ENCODE measurements around the gene PCDH11X.
"Not testable (repeated sequence)": the region's sequence is repeated elsewhere in the genome, so short reads cannot be mapped to it uniquely, and the experiment has no call there.

Gene PCDH11X

GRCh38 chrX:91779135-91779534 is at the start of gene PCDH11X:
Gene PCDH11X, plus strand, starts transcription at chrX:91779375. Its CDS starts 56,130 bp downstream, at chrX:91835505.
- DNase-seq (ENCODE audit: low read depth): not testable (repeated sequence)

- DNase-seq (ENCODE audit: low read depth): not testable (repeated sequence)
These were observed 31.7 kb upstream of the PCDH11X start for GRCh38 chrX:91747446-91747845.

- not testable (repeated sequence) for DNase-seq (ENCODE audit: low read depth)
These were observed 26.2 kb upstream of the PCDH11X start for GRCh38 chrX:91753022-91753421.

GRCh38 chrX:91770619-91771488 is 8.3 kb upstream of the PCDH11X start:
- not testable (repeated sequence) for DNase-seq (ENCODE audit: low read depth)

GRCh38 chrX:91773943-91774342 is 5.2 kb upstream of the PCDH11X start:
- DNase-seq (ENCODE audit: low read depth): not testable (repeated sequence)

GRCh38 chrX:91780008-91780407 is 833 bp downstream of the PCDH11X start:
- not testable (repeated sequence) for DNase-seq (ENCODE audit: low read depth)

- not testable (repeated sequence) for DNase-seq (ENCODE audit: low read depth)
These were observed 1.5 kb downstream of the PCDH11X start for GRCh38 chrX:91780698-91781097.

- DNase-seq (ENCODE audit: low read depth): not testable (repeated sequence)
These were observed 2.6 kb downstream of the PCDH11X start for GRCh38 chrX:91781553-91782298.

- DNase-seq (ENCODE audit: low read depth): not testable (repeated sequence)
These were observed 3.6 kb downstream of the PCDH11X start for GRCh38 chrX:91782825-91783224.

- DNase-seq (ENCODE audit: low read depth): not testable (repeated sequence)
These were observed 38.4 kb downstream of the PCDH11X start for GRCh38 chrX:91817537-91817936.

GRCh38 chrX:91825321-91825720 is 46.1 kb downstream of the PCDH11X start:
- DNase-seq (ENCODE audit: low read depth): not testable (repeated sequence)

Data from GM04503 (cell line).